HG03196 (cell line): Measurements from ENCODE around the gene FOCAD.
A peak's percentile ranks its signal among the peaks of the same experiment; 100 is the strongest.
"Not testable (repeated sequence)": the region's sequence is repeated elsewhere in the genome, so short reads cannot be mapped to it uniquely, and the experiment has no call there.

ENCODE experiments used
- ATAC-seq: cut with Tn5 transposase; IDR thresholded peaks from one replicate; pipeline ENCODE4 v1.9.1; 2021; ENCODE audit not compliant: unreplicated experiment

Gene FOCAD

GRCh38 chr9:20945269-20945668, 261.2 kb downstream of the FOCAD start:
- ATAC-seq = no peak

GRCh38 chr9:20945856-20946255, 261.8 kb downstream of the FOCAD start:
- ATAC-seq = no peak

DNA sequence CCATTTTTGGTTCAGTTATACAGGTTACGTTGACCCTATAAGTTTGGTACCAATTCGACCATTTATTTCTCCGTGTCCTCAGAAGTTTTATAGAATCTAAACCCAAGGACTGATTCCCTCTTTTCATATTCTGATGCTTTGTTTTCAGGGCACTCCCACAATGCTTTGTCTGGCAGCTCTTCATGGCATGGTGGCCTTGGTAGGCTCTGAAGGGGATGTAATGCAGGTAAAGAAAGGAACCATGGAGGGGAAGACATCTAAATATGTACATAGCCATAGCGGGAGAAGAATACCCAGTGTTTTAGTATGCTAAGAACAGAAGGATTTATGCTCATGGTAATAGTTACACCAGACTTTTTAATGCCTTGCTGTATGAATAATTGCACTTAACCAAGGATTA, 264.6 kb downstream of the FOCAD start:
- ATAC-seq = no peak

- ATAC-seq = no peak
Measured at GRCh38 chr9:20950707-20951106, 266.6 kb downstream of the FOCAD start.

DNA sequence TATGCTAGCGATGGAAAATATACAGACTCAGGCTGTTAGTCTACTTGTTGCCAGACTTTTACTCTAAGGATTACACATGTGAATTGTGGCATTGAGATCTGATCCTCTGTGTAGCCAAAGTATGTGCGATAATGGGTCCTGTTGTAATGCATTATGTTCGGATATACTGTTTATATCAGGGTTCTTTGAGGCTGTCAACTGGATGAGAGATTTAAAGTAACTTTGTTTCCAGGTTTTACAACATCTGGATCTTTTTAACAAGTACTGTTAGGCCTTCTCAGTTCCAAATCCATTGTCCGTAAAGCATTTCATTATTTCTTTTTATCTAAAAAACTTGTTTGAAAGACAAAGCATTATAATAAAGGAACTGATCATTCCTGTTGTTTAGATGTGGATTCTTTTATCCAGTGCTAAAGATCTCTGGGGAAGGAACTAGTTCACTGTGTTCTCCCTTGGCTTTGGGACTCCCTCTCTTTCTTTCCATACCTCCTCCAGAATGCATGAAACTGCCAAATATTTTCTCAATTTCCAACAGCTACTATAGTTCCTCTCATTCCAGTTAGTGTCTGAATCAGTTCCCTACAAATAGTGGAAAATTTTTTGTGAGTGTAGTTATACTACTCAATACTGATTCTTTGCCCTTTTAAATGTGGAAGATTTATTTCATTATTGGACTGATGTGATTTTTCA, 278.6 kb downstream of the FOCAD start:
- no peak for ATAC-seq

GRCh38 chr9:20972684-20973083, 288.6 kb downstream of the FOCAD start:
- ATAC-seq = no peak

- ATAC-seq = not testable (repeated sequence)
Measured at GRCh38 chr9:20973246-20973947, 289.3 kb downstream of the FOCAD start.

GRCh38 chr9:20974191-20974938, 290.3 kb downstream of the FOCAD start:
- ATAC-seq = not testable (repeated sequence)

DNA sequence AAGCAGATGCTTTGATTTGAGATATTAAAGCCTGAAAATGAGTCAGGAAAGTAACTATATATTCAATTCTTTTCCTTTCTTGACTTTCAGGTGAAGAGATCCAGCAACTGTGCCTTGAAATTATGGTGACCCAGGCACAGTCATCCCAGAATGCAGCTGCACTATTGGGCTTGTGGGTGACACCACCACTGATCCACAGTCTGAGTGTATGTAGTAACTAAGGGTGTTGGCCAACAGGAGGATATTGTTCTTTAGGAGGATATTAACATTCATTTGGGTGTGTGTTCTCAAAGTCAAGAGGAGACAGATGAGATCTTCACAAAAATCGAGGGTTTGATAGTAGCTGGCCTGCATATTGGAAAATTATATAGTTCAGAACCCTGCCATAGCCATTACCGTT, 294.2 kb downstream of the FOCAD start:
- ATAC-seq = no peak

- peak; percentile 63 for ATAC-seq
Measured at GRCh38 chr9:20980832-20981455, 296.9 kb downstream of the FOCAD start.

DNA sequence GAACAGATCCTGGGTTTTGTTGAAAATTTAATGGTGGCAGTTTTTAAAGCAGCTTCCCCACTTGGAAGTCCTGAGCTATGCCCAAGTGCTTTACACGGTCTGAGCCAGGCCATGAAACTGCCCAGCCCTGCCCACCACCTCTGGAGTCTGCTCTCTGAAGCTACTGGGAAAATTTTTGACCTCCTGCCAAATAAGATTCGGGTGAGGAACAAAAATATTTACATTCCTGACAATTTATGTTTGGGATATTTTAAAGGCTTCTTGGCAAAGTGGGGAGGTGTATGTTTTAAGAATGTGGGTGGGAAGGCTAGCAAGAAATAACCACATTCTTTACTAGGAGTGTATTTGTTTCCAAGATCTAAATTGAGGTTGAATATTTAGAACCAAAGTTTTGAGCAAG, 297.4 kb downstream of the FOCAD start:
- ATAC-seq = no peak

- ATAC-seq = no peak
Measured at GRCh38 chr9:20984506-20984905, 300.4 kb downstream of the FOCAD start.

GRCh38 chr9:20985851-20986600, 302.0 kb downstream of the FOCAD start:
- ATAC-seq = no peak

DNA sequence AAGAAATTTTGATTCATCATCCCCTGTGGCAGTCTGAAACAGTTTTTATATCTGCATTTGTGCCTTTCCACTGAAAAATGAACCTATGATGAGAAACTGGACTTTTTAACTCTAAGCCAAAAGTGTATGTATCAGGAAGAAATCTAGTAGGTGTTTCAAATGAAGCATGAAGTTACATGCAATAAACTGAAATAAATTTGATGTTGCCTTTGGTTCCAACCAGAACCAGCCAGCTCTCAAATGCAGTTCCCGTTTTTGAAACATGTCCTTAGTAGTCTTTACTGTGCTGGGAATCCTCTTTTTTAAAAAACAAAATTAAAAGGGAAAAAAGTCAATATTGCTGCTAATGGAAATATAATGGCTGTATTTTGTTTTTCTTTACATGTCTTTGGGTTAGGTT, 303.5 kb downstream of the FOCAD start:
- ATAC-seq = no peak

DNA sequence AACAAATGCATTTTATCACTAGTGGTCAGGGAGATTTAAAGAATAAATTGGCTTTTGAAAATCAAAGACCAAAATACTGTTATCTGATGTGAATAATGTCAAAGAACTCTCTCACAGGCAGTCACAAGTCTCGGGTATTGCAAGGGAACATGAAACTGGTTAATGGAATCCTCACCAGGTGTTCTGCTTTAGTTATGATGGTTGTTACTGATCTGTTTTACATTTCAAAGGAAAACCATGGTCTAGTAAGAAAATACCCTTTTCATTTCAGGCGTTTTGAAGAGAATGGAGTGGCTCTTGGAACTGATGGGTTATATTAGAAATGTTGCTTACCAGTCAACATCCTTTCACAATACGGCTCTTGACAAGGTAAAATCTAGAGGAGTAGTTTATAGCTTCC, 304.0 kb downstream of the FOCAD start:
- no peak for ATAC-seq

DNA sequence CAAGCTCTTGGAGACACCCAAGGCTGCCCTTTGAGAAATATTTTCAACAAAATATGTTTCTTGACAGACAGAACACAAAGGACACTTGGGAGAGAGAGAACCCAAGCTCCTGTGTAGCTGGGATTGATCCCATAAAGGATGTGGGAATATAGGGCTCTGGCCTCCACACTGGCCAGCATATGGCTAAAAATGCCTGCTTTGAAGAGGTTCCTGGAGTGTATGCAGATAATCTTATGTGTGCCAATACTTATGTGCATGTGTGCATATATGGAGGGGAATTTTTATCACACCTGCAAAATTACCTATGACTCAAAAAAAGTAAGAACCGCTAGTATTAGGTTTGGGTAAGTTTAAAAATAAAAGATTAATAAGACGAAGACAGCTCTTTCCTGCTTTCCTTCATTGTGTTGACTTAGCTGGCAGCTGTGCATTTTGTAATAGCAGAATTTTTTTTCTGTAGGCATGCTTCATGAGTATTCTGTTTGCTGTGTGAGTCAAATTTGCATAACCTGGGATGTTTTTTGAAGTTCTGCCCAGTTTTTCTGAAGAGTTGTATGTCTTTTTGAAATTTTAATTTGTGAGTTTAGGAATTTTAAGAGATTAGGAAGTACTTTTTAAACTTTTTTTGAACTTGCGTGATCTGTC, 304.7 kb downstream of the FOCAD start:
- no peak for ATAC-seq

DNA sequence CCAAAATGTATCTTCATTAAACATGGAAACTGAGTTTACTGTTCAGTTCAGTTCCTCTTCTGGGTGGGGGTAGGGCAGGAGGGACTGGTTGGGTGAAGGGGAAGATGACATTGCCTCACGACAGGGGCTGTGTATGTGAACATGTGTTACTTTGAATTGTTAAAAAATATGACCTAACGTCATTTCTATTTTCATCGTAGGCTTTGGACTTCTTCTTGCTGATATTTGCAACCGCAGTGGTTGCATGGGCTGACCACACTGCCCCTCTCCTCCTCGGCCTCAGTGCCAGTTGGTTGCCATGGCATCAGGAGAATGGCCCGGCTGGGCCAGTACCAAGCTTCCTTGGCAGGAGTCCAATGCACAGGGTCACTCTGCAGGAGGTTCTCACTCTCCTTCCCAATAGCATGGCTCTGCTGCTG, 305.9 kb downstream of the FOCAD start:
- ATAC-seq = no peak

DNA sequence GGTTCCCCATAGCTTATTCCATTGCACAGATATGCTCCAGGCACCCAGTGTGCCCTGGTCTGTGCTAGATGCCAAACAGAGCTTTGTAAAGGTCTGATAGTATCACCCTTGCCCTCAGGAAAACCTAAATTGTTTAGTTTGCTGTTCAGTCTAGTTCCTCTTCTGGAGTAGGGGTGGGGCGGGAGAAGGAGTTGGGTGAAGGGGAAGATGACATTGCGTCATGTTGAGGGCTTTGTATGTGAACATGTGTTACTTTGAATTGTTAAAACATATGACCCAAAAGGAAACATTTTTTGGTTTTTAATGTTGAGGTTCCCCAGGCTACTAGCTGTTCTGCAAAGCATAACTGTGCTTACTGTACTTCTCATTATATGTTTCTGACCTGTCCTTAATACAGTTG, 306.8 kb downstream of the FOCAD start:
- ATAC-seq = no peak

DNA sequence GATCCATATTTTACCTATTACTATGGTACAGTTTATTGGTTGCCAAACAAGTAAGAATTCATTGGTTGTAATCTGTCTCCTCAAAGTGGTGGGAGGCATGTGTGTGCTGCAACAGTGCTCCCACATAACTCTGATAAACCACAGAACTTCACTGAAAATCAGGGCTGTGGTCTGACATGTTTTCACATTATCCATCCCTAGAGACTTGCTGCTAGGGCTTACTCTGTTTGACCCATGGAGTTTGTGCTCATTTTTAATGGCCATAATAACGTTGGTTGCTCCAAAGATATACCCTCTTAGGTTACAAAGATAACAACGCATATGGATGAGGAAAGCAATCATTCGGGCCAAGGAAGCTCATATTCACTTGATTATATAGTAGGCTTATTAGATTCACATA, 310.4 kb downstream of the FOCAD start:
- ATAC-seq = no peak

DNA sequence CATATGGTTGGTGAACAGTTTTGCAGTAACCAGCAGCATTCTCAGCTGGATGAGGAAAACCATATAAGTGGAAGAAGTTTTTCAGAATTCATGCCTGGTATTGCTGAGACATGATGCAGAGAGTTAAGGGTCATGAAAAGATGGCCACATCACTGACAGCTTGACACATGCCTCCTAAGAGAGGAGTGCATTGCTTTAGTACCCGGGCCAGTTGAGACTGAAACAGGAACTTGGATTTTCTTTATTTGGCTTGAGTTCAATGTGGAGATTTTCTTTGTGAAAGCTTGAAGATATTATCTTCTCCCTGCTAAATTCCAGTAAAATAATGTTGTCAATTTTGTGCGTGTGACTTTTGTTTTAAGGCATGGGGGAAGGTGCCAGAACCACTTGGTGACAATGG, 311.6 kb downstream of the FOCAD start:
- ATAC-seq = no peak
